Hippocampal formation (tissue), 2 donors: ENCODE measurements around the gene BIRC2.

Experiments used
- DNase-seq, 2 donors: peaks; one replicate each; lab custom pipeline; 2025; lab: John Stamatoyannopoulos, UW

BIRC2 gene

DNA sequence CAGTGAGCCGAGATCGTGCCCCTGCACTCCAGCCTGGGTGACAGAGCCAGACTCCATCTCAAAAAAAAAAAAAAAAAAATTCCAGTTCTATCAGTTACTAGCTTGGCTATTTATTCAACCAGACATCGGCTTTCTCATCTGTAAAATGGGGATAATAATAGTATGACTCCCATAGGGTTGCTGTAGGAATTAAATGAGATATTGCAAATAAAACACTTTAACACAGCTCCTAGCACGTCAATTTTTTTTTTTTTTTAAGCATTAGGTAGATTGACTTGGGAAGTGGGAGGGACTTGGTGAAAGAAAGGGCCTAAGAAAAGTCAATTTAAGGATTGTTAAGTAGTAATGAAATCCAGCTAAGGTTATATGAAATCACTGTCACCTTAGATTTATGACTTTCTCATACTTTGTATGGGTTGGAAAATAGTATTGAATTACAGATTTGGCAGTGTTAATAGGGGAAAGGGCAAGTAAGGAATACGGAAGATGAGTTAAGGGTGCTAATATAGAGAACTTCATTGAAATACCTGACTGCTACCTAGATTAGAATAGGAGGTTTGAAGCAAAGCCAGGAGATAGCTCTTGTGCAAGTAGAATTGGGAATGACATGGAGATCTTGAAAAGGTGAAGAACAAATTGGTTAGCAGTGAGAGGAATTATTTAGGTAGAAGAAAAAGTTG is 28.8 kb downstream of the BIRC2 start:
- no peak for DNase-seq

DNA sequence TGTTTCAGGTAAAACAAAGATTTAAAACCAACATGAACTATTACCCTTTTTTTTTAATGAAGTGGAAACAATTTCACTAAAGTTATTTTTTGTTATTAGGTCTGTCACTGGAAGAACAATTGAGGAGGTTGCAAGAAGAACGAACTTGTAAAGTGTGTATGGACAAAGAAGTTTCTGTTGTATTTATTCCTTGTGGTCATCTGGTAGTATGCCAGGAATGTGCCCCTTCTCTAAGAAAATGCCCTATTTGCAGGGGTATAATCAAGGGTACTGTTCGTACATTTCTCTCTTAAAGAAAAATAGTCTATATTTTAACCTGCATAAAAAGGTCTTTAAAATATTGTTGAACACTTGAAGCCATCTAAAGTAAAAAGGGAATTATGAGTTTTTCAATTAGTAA is 30.9 kb downstream of the BIRC2 start:
- DNase-seq: no peak

DNA sequence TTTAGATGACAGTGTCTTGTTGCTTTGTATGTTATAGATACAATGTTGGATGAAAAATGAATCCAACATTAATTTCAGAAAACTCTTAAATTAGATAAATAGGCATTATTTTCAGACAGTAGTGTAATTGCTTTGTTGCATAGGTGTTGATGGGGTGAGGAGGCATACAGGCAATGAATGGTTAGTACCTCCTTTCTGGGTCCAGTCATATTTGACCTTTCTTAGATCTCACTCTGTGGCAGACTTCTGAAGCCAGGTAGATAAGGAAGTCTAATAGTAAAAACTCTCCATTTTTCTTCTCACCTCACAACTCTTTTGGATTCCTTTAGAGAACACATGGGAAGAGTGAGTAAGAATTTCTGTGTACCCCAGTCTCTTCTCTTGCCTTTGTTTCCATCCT is 31.8 kb downstream of the BIRC2 start:
- no peak for DNase-seq

DNA sequence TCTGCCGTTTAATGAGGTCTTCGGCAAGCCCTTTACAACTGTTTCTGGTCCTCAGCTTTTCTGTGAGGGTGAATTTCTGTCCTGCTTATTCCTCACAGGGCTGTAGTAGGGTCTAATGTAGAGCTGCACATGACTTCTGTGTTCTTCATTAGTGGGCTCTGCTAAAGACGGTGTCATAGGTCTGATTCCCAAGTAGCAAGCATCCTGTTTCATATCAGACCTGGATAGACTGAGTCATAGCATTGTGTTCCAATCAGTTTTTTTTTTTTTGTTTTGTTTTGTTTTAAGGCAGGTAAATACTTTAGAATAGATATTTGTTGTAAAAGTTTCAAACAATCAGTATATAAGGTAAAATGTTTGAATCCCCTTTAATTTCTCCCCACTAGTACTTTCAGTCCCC is 35.4 kb downstream of the BIRC2 start:
- DNase-seq: no peak

DNA sequence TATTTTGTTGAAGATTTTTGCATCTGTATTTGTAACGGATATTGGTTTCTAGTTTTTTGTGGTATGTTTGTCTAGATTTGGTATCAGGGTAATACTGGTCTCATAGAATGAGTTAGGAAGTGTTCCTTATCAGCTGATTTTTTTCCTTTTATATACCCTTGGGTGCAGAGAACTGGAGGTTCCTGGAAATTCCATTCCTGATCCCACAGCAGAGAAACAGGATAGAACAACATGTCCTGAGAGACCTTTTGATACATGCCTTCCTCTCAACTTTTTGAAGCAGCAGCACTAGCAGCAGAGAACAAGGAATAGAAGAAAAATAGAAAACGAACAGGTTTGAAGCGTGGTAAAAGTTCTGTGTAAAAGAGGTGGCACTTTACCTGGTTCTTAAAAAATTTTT is 36.8 kb downstream of the BIRC2 start:
- DNase-seq: no peak

DNA sequence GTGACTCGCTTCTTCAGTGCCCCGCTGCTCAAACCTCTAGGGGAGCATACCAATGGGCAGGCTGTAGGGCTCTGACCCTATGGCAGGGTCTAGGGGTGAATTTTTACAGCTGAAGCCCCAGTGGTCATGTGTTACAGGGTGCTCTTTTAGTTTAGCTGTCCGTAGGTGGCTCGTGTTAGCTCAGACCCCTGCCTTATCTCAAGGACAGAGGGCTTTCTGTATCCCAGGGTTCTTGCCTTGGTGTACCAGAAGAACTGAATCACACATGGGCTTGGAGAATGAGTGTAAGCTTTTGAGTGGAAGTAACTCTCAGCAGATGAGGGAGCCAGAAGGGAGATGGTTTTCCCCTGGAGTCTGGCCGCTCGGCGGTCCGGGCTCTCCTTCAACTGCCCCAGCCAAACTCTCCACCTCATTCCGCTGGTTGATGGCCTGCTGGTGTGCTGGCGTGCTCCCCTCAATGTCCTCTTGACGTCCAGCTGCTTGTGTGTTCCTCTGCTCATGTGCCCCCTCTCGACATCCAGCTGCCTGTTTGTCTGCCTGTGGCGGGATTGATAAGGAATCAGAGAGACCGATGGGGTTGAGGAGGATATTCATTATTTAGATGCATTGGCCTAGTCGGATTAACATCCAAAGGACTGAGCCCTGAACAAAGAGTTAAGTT is 37.5 kb downstream of the BIRC2 start:
- DNase-seq: no peak

DNA sequence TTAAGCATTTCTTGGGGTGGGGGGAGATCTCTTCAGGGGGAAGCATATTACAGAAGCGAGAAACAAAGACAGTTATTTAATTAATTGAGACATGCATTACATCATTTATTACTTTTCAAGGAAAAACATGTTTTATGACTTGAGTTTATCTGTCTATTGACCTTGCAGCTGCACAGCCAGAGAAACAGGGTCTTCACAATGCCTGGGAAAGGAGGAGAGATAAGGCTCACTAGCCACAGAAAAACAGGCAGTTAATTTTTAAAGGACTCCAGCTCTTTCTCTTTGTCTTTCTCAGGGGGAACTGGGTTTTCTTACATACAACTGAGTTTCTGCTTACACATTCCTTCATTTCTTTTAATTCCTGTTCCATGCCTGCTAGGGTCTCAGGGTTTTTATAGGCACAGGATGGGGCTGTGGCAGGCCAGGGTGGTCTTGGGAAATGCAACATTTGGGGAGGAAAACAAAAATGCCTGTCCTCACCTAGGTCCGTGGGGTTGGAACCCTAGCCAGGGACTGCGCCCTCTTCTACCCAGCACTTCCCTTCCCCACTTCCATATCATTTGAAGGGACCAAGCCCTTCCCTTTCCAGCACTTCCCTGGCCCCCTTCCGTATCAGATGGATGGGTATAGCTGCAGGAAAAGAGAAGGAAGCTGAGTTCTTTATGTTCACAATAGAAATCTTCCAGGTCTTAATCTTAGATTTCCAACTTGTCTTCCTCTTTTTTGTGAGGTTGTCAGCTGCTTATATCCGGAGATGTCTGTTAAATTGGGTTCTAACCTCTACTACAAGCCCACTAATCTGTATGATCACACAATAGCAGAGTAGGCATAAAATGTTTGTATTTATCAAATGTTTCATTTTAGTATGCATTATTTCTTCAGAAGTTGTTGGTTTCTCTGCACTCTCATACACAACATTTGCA is 38.3 kb downstream of the BIRC2 start:
- DNase-seq: no peak

DNA sequence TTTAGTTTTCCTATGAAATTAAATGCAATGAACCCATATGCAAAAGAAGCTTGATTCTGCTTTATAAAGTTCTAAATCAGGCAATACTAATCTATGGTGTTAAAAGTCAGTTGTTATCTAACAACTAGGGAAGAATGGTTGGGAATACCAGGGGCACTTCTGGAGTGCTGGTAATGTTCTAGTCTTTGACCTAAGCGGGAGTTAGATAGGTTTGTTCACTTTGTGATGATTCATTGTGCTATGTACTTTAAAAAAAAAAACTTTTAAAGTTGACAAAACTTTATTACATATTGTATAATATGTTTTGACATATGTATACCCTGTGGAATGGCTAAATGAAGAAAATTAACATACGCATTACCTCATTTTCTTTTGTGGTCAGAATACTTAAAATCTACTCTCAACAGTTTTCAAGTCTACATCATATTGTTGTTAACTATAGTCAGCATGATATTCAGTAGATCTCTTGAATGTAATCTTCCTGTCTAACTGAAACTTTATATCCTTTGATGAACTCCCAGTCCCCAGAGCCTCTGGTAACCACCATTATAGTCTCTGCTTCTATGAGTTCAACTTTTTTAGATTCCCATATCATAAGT is 39.2 kb downstream of the BIRC2 start:
- DNase-seq: no peak

DNA sequence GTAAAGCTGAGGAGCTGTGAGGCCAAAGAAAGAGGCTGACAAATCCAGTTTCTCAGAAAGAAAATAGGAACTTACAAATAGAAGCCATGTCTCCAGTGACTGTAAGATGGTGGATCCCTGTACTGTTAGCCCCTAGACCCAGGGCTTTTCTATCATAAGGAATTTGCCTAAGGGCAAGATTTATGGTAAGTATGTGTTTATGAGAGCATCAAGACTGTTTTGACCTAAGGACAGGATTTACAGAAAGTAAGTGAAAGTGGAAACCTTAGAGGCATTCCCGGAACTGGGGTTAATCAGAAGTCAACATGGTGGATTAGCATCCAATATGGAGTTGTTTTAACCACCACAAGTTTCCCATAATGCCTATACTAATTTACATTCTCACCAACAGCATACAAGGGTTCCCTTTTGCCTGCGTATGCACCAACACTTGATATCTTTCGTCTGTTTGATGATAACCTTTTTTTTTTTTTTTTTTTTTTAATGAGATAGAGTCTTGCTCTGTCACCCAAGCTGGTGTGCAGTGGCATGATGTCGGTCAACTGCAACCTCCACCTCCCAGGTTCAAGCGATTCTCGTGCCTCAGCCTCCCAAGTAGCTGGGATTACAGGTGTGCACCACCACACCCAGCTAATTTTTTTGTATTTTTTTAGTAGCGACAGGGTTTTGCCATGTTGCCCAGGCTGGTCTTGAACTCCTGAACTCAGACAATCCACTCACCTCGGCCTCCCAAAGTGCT is 40.2 kb downstream of the BIRC2 start:
- DNase-seq: no peak

DNA sequence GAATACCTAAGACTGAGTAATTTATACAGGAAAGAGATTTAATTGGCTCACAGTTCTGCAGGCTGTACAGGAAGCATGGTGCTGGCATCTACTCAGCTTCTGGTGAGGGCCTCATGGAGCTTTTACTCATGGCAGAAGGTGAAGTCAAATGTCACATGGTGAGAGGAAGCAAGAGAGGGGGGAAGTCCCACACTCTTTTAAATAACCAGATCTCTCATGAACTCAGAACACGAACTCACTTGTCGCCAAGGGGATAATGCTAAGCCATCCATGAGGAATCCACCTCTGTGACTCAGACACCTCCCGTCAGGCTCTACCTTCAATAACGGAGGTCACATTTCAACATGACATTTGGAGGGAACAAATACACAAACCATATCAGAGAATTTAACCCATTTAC is 42.2 kb downstream of the BIRC2 start:
- no peak for DNase-seq

DNA sequence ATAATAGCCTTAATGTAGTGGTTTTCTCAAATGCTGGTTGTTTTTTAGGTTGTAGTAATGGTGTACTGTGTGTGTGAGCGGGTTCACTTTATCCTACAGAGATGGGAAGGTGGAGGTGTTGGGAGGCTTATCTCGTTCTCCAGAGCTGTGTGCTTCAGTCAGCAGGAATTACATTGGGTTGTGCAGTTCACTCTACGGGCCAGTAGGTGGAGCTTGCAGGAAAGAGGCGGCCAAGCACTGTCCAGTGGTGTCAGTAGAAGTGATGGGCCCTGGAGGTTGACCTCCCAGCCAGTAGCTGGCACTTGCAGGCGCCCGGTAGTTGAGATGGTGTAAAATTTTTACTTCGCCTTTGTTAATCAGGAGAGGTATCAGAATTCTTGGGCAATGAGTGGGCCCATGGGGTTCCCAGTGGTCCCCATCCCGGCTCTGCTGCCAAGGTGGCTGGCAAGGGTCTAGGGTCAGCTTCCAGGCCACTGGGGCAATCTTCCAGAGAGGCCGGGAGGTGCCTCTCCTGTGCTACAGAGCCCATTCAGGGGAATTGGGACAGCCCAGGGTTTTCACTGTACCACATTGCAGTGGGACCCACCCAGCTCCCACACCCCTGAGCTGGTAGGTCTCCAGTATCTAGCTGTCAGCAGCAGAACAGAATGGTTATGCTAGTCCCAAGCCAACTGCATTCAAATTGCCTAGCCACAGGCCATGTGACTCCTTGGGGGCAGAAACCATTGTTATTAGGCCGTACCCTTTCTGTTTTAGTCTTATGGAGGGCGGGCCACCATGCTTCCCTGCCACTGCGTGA is 43.9 kb downstream of the BIRC2 start:
- DNase-seq: peak; percentile 69 to 76

DNA sequence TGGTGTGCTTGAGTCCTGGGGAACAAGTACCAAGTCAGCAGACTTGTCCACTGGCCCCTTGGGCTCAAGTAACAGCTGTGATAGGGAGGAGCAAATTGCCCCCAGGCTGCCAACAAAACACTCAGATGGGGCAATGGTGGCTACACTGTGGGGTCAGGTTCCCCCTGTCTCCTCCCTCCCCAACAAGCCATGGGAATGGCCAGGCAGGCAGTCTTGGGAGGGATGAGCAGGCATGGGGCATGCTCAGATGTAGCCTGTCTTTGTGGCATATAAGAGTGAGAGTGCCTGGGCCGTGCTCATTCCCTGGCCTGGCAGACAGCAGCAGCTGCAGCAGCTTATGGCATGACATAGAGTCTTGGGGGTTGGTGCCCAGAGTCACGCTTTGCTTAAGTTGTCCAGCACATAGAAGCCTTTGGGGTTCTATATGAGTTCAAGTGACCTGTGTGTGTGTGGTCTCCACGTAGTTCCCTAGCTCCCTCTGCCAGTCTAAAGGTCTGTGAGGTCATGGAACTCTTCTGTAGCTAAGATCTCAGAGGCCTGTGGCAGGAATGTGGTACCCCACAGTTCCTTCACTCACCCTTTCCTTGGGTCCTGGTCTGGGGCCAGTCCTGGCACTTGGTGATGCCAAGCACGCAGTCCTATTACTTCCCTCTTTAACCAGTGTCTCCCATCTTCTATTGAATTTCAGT is 44.7 kb downstream of the BIRC2 start:
- no peak for DNase-seq

DNA sequence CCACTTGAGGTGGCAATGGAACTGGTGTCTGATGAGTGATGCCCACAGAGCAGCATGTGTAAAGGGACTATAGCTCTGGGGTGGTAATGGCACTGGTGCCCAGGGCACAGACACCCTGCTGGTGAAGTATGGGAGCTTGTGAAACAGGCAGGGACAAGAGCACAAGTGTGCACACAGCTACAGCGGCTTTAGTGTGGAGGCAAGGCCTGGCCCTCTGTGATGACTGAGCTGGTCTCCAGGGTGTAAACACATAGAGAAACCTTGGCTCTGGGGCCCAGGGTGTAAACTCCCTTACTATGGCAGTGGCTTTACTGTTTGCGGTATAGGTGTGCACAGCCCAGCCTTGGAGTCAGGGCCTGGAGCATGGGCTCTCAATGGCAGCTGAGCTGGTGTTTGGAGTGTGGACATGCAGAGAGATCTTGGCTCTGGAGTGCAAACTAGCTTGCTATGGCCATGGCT is 46.3 kb downstream of the BIRC2 start:
- no peak for DNase-seq

DNA sequence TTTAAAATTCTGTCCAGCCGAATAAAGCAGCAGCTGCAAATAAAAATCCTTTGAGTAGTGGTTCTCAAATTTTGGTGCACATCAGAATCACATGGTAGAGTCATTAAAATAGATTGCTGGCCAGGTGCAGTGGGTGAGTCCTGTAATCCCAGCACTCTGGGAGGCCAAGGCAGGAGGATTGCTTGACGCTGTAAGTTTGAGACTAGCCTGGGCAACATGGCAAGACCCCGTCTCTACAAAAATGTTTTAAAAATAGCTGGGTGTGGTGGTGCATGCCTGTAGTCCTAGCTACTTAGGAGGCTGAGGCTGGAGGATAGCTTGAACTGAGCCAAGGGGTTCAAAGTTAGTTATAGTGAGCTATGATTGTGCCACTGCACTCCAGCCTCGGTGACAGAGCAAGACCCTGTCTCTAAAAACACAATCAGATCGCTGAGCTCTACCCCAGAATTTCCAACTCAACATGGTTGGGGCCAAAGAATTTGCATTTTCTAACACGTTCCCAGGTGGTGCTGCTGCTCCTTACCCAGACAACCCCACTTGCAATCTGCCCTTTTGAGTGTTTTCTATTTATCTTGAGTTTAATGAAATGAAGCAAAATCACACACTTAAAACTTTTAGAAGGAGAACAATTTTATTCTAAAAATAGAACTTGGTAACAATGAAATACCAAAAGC is 48.8 kb downstream of the BIRC2 start:
- no peak for DNase-seq

DNA sequence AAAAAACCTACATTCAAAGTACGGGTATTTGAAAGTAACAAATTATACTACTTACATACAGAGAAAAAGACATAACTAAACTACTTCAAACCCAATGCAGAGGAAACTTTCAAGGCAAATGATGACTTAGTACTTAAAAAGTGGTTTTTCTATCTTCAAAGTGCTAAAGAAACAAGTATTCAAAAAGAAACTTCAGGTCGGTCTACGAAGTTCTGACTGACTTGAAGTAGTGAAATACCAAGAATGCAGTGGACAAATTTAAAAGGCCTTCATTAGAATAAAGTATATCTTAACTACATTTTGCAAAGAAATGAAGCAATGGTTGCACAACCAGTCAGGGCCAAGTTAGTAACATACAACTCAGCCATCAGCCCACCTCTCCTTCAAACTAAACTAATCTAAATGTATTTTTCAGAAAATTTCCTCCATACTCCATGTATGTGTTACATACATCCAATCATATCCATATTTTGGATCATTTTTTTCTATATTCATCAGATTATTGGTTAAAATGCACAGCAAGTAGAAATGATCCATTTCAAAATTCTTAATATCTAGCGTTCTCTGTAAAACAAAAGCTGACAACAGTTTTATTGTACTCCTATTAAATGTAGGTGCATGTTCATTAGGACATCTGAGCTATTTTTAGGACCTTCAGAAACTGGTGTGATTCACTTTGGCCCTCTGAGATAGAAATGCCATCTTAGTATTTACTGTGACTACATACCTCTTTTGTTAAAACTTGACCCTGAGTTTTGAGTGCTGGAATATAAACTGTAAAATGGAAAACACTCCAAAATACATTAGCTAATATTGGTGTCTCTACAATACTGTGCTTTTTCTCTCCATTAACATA is 49.9 kb downstream of the BIRC2 start:
- no peak for DNase-seq

DNA sequence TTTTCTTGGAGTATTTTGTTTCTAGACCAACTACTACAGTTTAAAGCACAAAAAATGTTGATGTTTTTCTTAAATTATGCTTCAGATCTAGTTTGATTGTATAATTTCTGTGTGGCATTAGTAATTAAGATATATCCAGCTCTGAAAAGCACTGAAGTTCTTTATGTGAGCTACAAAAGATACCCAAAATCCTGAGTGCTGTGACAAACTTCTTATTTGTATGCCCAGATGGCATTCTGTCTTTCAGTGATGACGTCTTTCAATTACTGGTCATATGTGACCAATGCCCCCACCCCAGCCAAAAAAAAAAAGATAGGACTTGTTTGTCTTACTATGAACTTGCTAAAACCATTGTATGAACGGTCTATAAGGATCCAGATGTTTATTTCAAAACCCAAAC is 51.3 kb downstream of the BIRC2 start:
- DNase-seq: no peak

DNA sequence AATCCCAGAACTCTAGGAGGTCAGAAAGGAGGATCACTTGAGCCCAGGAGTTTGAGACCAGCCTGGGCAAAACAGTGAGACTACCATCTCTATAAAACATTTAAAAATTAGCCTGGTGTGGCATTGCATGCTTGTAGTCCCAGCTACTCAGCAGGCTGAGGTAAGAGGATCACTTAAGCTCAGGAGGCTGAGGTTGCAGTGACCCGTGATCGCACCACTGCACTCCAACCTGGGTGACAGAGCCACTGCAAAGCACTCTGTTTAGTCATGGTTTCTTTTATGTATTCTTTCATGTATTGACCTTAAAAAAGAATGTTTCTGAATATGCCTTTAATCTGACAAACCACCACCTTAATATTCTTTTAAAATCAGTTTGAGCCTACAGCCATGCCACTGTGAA is 52.2 kb downstream of the BIRC2 start:
- DNase-seq: no peak

DNA sequence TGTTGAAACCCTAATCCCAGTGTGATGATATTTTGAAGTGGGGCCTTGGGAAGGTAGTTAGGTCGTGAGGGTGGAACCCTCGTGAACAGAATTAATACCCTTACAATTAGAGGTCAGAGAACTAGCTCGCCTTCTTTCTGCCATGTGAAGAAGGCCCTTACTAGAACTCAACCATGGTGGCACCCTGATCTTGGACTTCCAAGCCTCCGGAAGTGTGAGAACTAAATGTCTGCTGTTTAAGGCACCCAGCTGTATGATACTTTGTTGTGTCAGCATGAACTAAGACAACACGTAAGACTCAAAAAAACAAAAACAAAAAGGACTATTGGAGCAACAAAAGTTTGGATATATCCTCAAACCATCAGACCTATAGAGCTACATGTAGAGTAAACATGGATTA is 53.6 kb downstream of the BIRC2 start:
- no peak for DNase-seq

DNA sequence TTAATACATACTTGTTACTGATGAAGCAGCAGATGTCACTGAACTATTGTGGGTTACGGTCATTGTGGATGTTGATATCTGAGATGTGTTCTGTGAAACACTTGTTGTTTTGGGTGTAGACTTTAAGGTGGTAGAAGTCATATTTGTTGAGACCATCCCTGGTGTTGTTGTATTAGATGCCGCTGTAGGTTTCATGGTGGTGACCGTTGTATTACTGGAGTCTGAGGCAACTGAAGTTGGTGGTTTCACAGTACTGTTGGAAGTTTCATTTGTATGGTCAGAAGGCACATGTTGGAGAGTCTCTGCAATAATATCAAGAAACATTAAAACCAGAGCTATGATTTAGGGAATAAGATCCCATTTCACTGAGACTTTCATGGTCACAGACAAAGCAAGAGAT is 54.9 kb downstream of the BIRC2 start:
- no peak for DNase-seq
